Gastrocnemius medialis (tissue), 4 donors: ENCODE data around the gene PRPF4. TPM values are rescaled to one million over a fixed set of nuclear protein-coding genes. Genes with fewer than 3 reads are reported as not detected.

Experiments used
- ATAC-seq, 2 donors: fragments of 150-250 bp; one replicate each; pipeline ENCODE4 v1.9.1; 2016
- DNase-seq, 2 donors: peaks; one replicate each; pipeline ENCODE4 v3.0.0-alpha.2; 2019
- H3K27ac ChIP-seq, 4 donors: fragments of 200-600 bp; sonication (generic); 1 replicate in 1 of 4; 2 replicates in 3 of 4; pipeline ENCODE4 v1.5.1; 2016 to 2018; ENCODE audit warnings: mild to moderate bottlenecking in 2 of 4, moderate library complexity in 1 of 4
- H3K27me3 ChIP-seq, 3 donors: fragments of 200-600 bp; sonication (generic) in 2 of 3; 1 replicate in 1 of 3; 2 replicates in 2 of 3; pipeline versions ENCODE4 v1.5.1 to v1.6.0; 2016 to 2019; ENCODE audit warnings: mild to moderate bottlenecking in 1 of 3, moderate library complexity in 1 of 3
- H3K36me3 ChIP-seq, 2 donors: fragments of 200-600 bp; sonication (generic) in 1 of 2; one replicate each; pipeline ENCODE4 v1.5.1; 2017 to 2018
- H3K4me1 ChIP-seq, 2 donors: fragments of 200-600 bp; sonication (generic) in 1 of 2; one replicate each; pipeline ENCODE4 v1.5.1; 2016 to 2017; ENCODE audit warnings: mild to moderate bottlenecking in 2 of 2
- H3K4me3 ChIP-seq, 4 donors: fragments of 200-600 bp; sonication (generic) in 3 of 4; 1 replicate in 1 of 4; 2 replicates in 3 of 4; pipeline ENCODE4 v1.5.1; 2016 to 2019; ENCODE audit warnings: mild to moderate bottlenecking in 2 of 4
- H3K9me3 ChIP-seq, 3 donors: fragments of 200-600 bp; sonication (generic) in 2 of 3; 1 replicate in 1 of 3; 2 replicates in 2 of 3; pipeline ENCODE4 v1.5.1; 2016 to 2019
- POLR2A ChIP-seq, 2 donors: fragments of 450-650 bp; IDR thresholded peaks; one replicate each; pipeline ENCODE4 v1.6.1; 2017; ENCODE audit warnings: antibody characterized with exemption in 2 of 2, mild to moderate bottlenecking in 2 of 2, moderate library complexity in 2 of 2
- in situ Hi-C, 4 donors: fragments of 200-750 bp; cut with MboI; loops; one replicate each; pipeline versions ENCODE4 v1.15.0 to v1.8.0; 2017; ENCODE audit warnings: low sequenced_read_pairs in 4 of 4
- intact Hi-C: fragments of 100-400 bp; cut with DNase I; formaldehyde crosslinking; loops from one replicate; pipeline ENCODE4 v1.15.1; 2023; ENCODE audit warnings: low total_unique reads
- total RNA-seq, 4 donors: library from RNA; depleted of rRNA; stranded (reverse); fragments of >200 nt; gene quantifications; one replicate each; pipeline versions ENCODE4 v1.1.0 to v1.2.3, GENCODE V29; 2016
- TF ChIP-seq, protein P1 (sequence below), 5 experiments: fragments of 450-650 bp in 3 of 5; fragments of 200-600 bp in 2 of 5; sonication (generic) in 2 of 5; IDR thresholded peaks in 4 of 5; conservative IDR thresholded peaks in 1 of 5; 1 replicate in 4 of 5; 2 replicates in 1 of 5; pipeline ENCODE4 v1.5.1; 2016 to 2019; ENCODE audit warnings: antibody characterized with exemption in 5 of 5, mild to moderate bottlenecking in 3 of 5, moderate library complexity in 3 of 5

Gene PRPF4
- total RNA-seq, 4 donors from 2014 or later, result 14.0 to 19.6 (median 16.4) TPM

DNA sequence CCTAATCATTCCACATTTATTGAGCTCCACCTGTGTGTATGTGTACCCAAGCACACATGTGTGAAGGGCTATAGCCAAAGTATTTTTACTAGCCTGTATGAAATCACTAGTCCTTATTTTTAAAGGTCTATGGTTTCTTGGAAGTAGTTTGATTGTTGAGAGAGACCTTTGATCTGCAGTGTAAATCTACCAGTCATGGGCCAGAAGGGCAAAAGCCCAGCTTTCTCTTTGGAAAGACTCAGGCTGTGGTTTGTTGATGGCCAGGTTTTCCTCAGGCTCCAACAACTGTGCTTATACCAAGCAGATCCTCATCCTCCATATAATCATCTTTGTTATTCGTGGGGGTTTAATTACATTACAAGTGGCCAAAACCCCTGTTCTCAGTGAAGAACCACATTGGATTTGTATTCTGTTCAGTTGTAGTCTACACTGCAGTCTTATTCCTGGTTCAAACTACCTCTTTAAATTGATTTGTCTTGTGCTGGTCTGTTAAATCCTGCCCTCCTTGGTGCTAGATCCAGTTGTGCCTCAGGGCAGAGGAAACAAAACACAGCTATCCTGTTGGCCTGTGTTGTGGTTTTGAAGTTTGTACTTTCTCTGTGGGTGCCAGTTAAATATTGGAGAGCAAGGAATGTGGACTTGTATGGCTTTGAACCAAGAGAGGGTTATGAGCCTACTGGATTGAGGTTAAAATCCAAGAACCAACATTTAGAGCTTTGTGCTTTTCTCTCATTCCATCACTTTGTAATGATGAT lies 13.4 kb upstream of the PRPF4 start:
- Histone ChIP-seq H3K36me3 (peaks cover 0 to 59% of the 10 kb centered on the region in 2 donors), H3K27me3 (no peaks in the 10 kb centered on the region), H3K4me3 (no peak overlapping the region), H3K9me3 (no peaks in the 10 kb centered on the region), H3K27ac (no peak overlapping the region), H3K4me1 (no peaks in the 10 kb centered on the region)
- DNase-seq, result no peak
- ATAC-seq, result no peak
- TF ChIP-seq, protein P1, sequence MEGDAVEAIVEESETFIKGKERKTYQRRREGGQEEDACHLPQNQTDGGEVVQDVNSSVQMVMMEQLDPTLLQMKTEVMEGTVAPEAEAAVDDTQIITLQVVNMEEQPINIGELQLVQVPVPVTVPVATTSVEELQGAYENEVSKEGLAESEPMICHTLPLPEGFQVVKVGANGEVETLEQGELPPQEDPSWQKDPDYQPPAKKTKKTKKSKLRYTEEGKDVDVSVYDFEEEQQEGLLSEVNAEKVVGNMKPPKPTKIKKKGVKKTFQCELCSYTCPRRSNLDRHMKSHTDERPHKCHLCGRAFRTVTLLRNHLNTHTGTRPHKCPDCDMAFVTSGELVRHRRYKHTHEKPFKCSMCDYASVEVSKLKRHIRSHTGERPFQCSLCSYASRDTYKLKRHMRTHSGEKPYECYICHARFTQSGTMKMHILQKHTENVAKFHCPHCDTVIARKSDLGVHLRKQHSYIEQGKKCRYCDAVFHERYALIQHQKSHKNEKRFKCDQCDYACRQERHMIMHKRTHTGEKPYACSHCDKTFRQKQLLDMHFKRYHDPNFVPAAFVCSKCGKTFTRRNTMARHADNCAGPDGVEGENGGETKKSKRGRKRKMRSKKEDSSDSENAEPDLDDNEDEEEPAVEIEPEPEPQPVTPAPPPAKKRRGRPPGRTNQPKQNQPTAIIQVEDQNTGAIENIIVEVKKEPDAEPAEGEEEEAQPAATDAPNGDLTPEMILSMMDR (IDR thresholded peaks at IDR 0.05 in 4 of 5, conservative IDR thresholded peaks at IDR 0.05 in 1 of 5), result no peak
- in situ Hi-C loops (loop anchor here in 1 of 4 donors (25.0 kb wide), 1 partner anchor 400 kb away; no protein-coding TSS in a partner anchor), intact Hi-C loops (no loop called here)

DNA sequence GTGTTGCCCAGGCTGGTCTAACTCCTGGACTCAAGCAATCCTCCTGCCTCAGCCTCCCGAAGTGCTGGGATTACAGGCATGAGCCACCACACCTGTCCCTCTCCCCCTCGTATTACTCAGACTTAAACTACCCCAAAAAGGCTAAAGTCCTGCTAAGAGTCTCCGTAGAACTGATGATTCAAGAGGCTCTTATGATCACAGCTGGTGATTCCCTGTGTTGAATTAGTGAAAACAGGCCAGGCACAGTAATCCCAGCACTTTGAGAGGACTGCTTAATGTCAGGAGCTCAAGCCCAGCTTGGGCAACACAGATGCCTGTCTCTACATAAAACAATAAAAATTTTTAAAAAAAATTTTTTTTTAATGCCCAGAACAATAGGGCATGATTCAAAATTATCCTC lies 9.3 kb upstream of the PRPF4 start:
- no peak for ATAC-seq
- in situ Hi-C loops, result loop anchor here in 1 of 4 donors (25.0 kb wide), 1 partner anchor 396 kb away; no protein-coding TSS in a partner anchor
- TF ChIP-seq POLR2A (IDR thresholded peaks at IDR 0.05), result no peak
- TF ChIP-seq, protein P1 (IDR thresholded peaks at IDR 0.05 in 4 of 5, conservative IDR thresholded peaks at IDR 0.05 in 1 of 5), result no peak

DNA sequence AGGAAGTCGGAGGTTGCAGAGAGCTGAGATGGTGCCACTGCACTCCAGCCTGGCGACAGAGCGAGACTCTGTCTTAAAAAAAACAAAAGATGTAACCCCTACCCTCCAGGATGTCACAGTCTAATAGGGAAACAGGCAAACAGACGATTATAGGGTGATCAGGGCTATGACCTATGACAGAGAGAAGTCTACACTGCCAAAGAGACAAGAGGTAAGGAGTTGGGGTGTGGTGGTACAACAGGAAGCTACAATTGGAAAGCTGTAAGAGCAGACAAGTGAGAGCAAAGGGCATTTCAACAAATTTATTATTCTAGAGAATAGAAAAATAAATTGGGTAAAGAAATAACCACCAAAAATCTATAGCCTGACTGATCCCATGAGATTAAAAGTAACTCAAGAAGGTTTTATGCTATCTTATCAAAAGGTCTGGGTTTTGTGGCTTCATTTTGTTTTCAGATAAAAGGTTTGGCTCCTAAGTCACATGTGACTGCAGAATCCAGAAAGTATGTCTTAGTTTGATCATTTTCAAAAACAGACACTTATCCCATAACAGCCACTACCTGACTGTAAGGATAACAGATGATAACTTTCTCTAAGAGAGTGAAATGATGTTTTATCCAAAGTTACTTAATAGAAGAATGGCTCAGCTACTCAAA lies 7.4 kb upstream of the PRPF4 start:
- DNase-seq (no peak), ATAC-seq (no peak)
- in situ Hi-C loops, result loop anchor here in 1 of 4 donors (25.0 kb wide), 1 partner anchor 394 kb away; no protein-coding TSS in a partner anchor
- no peak overlapping the region for H3K4me3 ChIP-seq
- H3K9me3 ChIP-seq, result no peaks in the 10 kb centered on the region
- peaks cover 0 to 56% of the 10 kb centered on the region in 2 donors for H3K36me3 ChIP-seq
- TF ChIP-seq, protein P1 (IDR thresholded peaks at IDR 0.05 in 4 of 5, conservative IDR thresholded peaks at IDR 0.05 in 1 of 5), result no peak
- no peak for TF ChIP-seq POLR2A (IDR thresholded peaks at IDR 0.05)
- H3K27ac ChIP-seq, result no peak overlapping the region
- intact Hi-C loops, result no loop called here
- H3K4me1 ChIP-seq, result peaks cover 0 to 6% of the 10 kb centered on the region in 2 donors
- H3K27me3 ChIP-seq, result no peaks in the 10 kb centered on the region

More for the DNA sequence above, 9.3 kb upstream of the PRPF4 start:
- H3K27me3 ChIP-seq, result no peaks in the 10 kb centered on the region
- H3K4me1 ChIP-seq, result no peaks in the 10 kb centered on the region
- no peaks in the 10 kb centered on the region for H3K9me3 ChIP-seq
- DNase-seq, result no peak
- intact Hi-C loops, result no loop called here
- no peak overlapping the region for H3K27ac ChIP-seq
- no peak overlapping the region for H3K4me3 ChIP-seq
- H3K36me3 ChIP-seq, result peaks cover 0 to 52% of the 10 kb centered on the region in 2 donors

DNA sequence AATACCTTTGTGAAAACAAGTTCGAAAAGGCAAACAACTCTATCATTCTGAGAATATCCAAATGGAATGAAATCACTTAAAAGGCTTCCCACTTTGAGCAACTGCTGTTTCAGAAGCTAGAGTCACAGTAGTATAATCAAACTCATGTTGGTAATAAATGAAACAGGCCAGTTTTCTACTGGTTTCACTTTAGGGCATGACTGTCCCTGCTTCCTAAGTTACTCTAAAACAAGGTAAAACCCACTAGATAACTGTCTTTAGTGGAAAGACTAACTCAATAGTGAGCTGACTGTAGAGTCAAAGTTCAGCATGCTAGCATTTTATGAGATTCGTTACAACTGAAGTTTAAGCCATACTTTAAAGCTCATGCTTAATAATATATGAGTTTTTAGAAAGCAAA lies 6.1 kb upstream of the PRPF4 start:
- no peak for ATAC-seq
- in situ Hi-C loops (loop anchor here in 1 of 4 donors (25.0 kb wide), 1 partner anchor 393 kb away; no protein-coding TSS in a partner anchor), intact Hi-C loops (no loop called here)
- Histone ChIP-seq H3K4me1 (peaks cover 5 to 10% of the 10 kb centered on the region in 2 donors), H3K9me3 (no peaks in the 10 kb centered on the region), H3K4me3 (no peak overlapping the region), H3K27ac (no peak overlapping the region), H3K27me3 (no peaks in the 10 kb centered on the region), H3K36me3 (peaks cover 0 to 56% of the 10 kb centered on the region in 2 donors)
- DNase-seq, result no peak
- TF ChIP-seq, protein P1 (IDR thresholded peaks at IDR 0.05 in 4 of 5, conservative IDR thresholded peaks at IDR 0.05 in 1 of 5), result no peak
- TF ChIP-seq POLR2A (IDR thresholded peaks at IDR 0.05), result no peak
